Vagina (tissue), 2 donors: ENCODE data around the gene LRP2BP. TPM values are rescaled to one million over a fixed set of nuclear protein-coding genes. Genes with fewer than 3 reads are reported as not detected.
"Not testable (repeated sequence)": the region's sequence is repeated elsewhere in the genome, so short reads cannot be mapped to it uniquely, and the experiment has no call there.

Experiments
- DNase-seq, 2 donors: peaks; one replicate each; pipeline ENCODE4 v3.0.0-alpha.2; 2017; ENCODE audit errors: extremely low spot score in 2 of 2
- H3K27ac ChIP-seq: fragments of 200-600 bp; sonication (generic); one replicate; pipeline ENCODE4 v1.5.1; 2019
- H3K27me3 ChIP-seq: fragments of 200-600 bp; sonication (generic); one replicate; pipeline ENCODE4 v1.5.1; 2019
- H3K36me3 ChIP-seq, 2 donors: fragments of 200-600 bp; sonication (generic); one replicate each; pipeline ENCODE4 v1.5.1; 2017 to 2019
- H3K4me1 ChIP-seq: fragments of 200-600 bp; sonication (generic); one replicate; pipeline ENCODE4 v1.5.1; 2019
- H3K4me3 ChIP-seq, 2 donors: fragments of 200-600 bp; sonication (generic); 1 replicate in 1 of 2; 2 replicates in 1 of 2; pipeline ENCODE4 v1.5.1; 2016 to 2019
- H3K9me3 ChIP-seq: fragments of 200-600 bp; sonication (generic); one replicate; pipeline ENCODE4 v1.5.1; 2019
- CTCF ChIP-seq, 3 experiments: fragments of 450-650 bp in 2 of 3; fragments of 200-600 bp in 1 of 3; sonication (generic) in 1 of 3; IDR thresholded peaks; one replicate each; pipeline ENCODE4 v1.5.1; 2017 to 2019; ENCODE audit warnings: antibody characterized with exemption in 3 of 3, mild to moderate bottlenecking in 2 of 3, moderate library complexity in 2 of 3
- POLR2A ChIP-seq, 2 donors: fragments of 450-650 bp; IDR thresholded peaks; one replicate each; pipeline ENCODE4 v1.6.1; 2017; ENCODE audit warnings: antibody characterized with exemption in 2 of 2, mild to moderate bottlenecking in 2 of 2, moderate library complexity in 2 of 2
- POLR2AphosphoS5 ChIP-seq, 2 donors: sonication (generic); formaldehyde crosslinking; IDR thresholded peaks; one replicate each; pipeline ENCODE4 v1.9.0; 2017; ENCODE audit warnings: antibody characterized with exemption in 2 of 2, mild to moderate bottlenecking in 2 of 2, low read depth in 1 of 2; ENCODE audit not compliant: insufficient read depth in 1 of 2
- intact Hi-C: fragments of 100-400 bp; cut with DNase I; formaldehyde crosslinking; loops from one replicate; pipeline ENCODE4 v1.15.1; 2023
- total RNA-seq: library from RNA; depleted of rRNA; stranded (reverse); fragments of >200 nt; gene quantifications from one replicate; pipeline ENCODE4 v1.2.3, GENCODE V29; 2016

Gene LRP2BP
- total RNA-seq, 1 donor from 2014 or later = 0.49 TPM

GRCh38 chr4:185371702-185372101, 24.0 kb downstream of the LRP2BP start:
- H3K27me3 ChIP-seq = no peaks in the 10 kb centered on the region
- no peaks in the 10 kb centered on the region for H3K4me1 ChIP-seq
- H3K4me3 ChIP-seq = no peak overlapping the region
- no peak for TF ChIP-seq CTCF (IDR thresholded peaks at IDR 0.05)
- TF ChIP-seq POLR2AphosphoS5 (IDR thresholded peaks at IDR 0.05; ENCODE audit: insufficient read depth in 1 of 2, low read depth in 1 of 2) = no peak
- TF ChIP-seq POLR2A (IDR thresholded peaks at IDR 0.05) = no peak
- H3K27ac ChIP-seq = no peak overlapping the region
- intact Hi-C loops = no loop called here
- no peaks in the 10 kb centered on the region for H3K9me3 ChIP-seq
- H3K36me3 ChIP-seq = peaks cover 0 to 8% of the 10 kb centered on the region in 2 donors
- DNase-seq = no peak

- no peaks in the 10 kb centered on the region for H3K27me3 ChIP-seq
- no peaks in the 10 kb centered on the region for H3K9me3 ChIP-seq
- H3K4me1 ChIP-seq = no peaks in the 10 kb centered on the region
- TF ChIP-seq CTCF (IDR thresholded peaks at IDR 0.05) (no peak), POLR2AphosphoS5 (IDR thresholded peaks at IDR 0.05; ENCODE audit: insufficient read depth in 1 of 2, low read depth in 1 of 2) (no peak), POLR2A (IDR thresholded peaks at IDR 0.05) (no peak)
- no peak overlapping the region for H3K4me3 ChIP-seq
- H3K27ac ChIP-seq = no peak overlapping the region
- intact Hi-C loops = no loop called here
- DNase-seq = no peak
- peaks cover 0 to 8% of the 10 kb centered on the region in 2 donors for H3K36me3 ChIP-seq
Observed at GRCh38 chr4:185370268-185370949, 25.3 kb downstream of the LRP2BP start.

GRCh38 chr4:185369731-185370130, 26.0 kb downstream of the LRP2BP start:
- no peak overlapping the region for H3K27ac ChIP-seq
- peaks cover 0 to 8% of the 10 kb centered on the region in 2 donors for H3K36me3 ChIP-seq
- H3K4me3 ChIP-seq = no peak overlapping the region
- DNase-seq = no peak
- H3K9me3 ChIP-seq = no peaks in the 10 kb centered on the region
- intact Hi-C loops = no loop called here
- no peaks in the 10 kb centered on the region for H3K27me3 ChIP-seq
- TF ChIP-seq POLR2AphosphoS5 (IDR thresholded peaks at IDR 0.05; ENCODE audit: insufficient read depth in 1 of 2, low read depth in 1 of 2) (no peak), POLR2A (IDR thresholded peaks at IDR 0.05) (no peak), CTCF (IDR thresholded peaks at IDR 0.05) (no peak)
- no peaks in the 10 kb centered on the region for H3K4me1 ChIP-seq

- Histone ChIP-seq H3K4me3 (no peak overlapping the region), H3K27me3 (no peaks in the 10 kb centered on the region), H3K27ac (no peak overlapping the region), H3K36me3 (peaks cover 0 to 4% of the 10 kb centered on the region in 2 donors), H3K9me3 (no peaks in the 10 kb centered on the region), H3K4me1 (no peaks in the 10 kb centered on the region)
- intact Hi-C loops = no loop called here
- TF ChIP-seq POLR2A (IDR thresholded peaks at IDR 0.05) (no peak), POLR2AphosphoS5 (IDR thresholded peaks at IDR 0.05; ENCODE audit: insufficient read depth in 1 of 2, low read depth in 1 of 2) (no peak), CTCF (IDR thresholded peaks at IDR 0.05) (no peak)
- no peak for DNase-seq
Observed at GRCh38 chr4:185364886-185365285, 30.8 kb downstream of the LRP2BP start.

- Histone ChIP-seq H3K4me1 (no peaks in the 10 kb centered on the region), H3K9me3 (no peaks in the 10 kb centered on the region), H3K27me3 (no peaks in the 10 kb centered on the region), H3K27ac (no peak overlapping the region), H3K4me3 (no peak overlapping the region), H3K36me3 (peaks cover 0 to 4% of the 10 kb centered on the region in 2 donors)
- TF ChIP-seq POLR2AphosphoS5 (IDR thresholded peaks at IDR 0.05; ENCODE audit: insufficient read depth in 1 of 2, low read depth in 1 of 2) (no peak), CTCF (IDR thresholded peaks at IDR 0.05) (no peak), POLR2A (IDR thresholded peaks at IDR 0.05) (no peak)
- DNase-seq = no peak
- intact Hi-C loops = no loop called here
Observed at GRCh38 chr4:185363251-185363650, 32.5 kb downstream of the LRP2BP start.

- intact Hi-C loops, H3K27ac ChIP-seq, H3K4me1 ChIP-seq, H3K4me3 ChIP-seq, H3K9me3 ChIP-seq, H3K36me3 ChIP-seq, H3K27me3 ChIP-seq, DNase-seq: not testable (repeated sequence)
Observed at GRCh38 chr4:185362570-185362969, 33.2 kb downstream of the LRP2BP start.
